HEK293 (cell line): ENCODE data around the gene CCNY.

Experiments used
- MEIS1 ChIP-seq: sonication (generic); formaldehyde crosslinking; IDR thresholded peaks from 2 replicates; pipeline ENCODE4 v1.8.1; 2022; ENCODE audit warnings: missing genetic modification reagents, mild to moderate bottlenecking, borderline replicate concordance
- ZNF366 ChIP-seq: fragments of 450-650 bp; formaldehyde crosslinking; conservative IDR thresholded peaks from 2 replicates; pipeline ENCODE4 v1.5.1; 2016; ENCODE audit warnings: missing biosample characterization, missing genetic modification characterization
- ZNF596 ChIP-seq: fragments of 450-650 bp; IDR thresholded peaks from 2 replicates; pipeline ENCODE4 v1.5.0; 2018; ENCODE audit warnings: missing biosample characterization, mild to moderate bottlenecking, missing genetic modification characterization, moderate library complexity
- ZNF626 ChIP-seq: fragments of 450-650 bp; sonication (Bioruptor Pico); formaldehyde crosslinking; IDR thresholded peaks from 2 replicates; pipeline ENCODE4 v1.5.1; 2018; ENCODE audit warnings: missing biosample characterization, missing genetic modification characterization, inconsistent platforms
- TF ChIP-seq, protein P1 (sequence below): fragments of 450-650 bp; formaldehyde crosslinking; IDR thresholded peaks from 2 replicates; pipeline ENCODE4 v1.5.1; 2016; ENCODE audit warnings: missing biosample characterization, missing genetic modification characterization
- TF ChIP-seq, protein P2 (sequence below): sonication (generic); formaldehyde crosslinking; IDR thresholded peaks from 2 replicates; pipeline ENCODE4 v1.8.1; 2022; ENCODE audit warnings: mild to moderate bottlenecking, moderate library complexity, missing genetic modification reagents

DNA sequence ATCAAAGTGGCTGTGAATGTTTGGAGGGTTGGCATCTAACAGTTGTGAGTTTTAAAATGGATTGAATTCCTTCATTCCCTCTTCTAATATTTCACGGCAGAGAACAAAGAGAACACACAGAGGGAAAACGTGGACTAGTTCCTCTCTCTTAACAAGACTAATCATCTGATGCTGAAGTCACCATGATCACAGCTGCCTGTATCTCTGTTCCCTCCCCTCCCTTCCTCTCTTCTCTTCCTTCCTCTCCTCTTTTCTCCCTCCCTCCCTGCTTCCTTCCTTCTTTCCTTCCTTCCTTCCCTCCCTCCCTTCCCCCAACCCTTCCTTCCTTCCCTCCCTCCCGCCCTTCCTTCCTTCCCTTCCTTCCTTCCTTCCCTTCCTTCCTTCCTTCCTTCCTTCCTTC is 258.8 kb downstream of the CCNY start:
- TF ChIP-seq, protein P1, sequence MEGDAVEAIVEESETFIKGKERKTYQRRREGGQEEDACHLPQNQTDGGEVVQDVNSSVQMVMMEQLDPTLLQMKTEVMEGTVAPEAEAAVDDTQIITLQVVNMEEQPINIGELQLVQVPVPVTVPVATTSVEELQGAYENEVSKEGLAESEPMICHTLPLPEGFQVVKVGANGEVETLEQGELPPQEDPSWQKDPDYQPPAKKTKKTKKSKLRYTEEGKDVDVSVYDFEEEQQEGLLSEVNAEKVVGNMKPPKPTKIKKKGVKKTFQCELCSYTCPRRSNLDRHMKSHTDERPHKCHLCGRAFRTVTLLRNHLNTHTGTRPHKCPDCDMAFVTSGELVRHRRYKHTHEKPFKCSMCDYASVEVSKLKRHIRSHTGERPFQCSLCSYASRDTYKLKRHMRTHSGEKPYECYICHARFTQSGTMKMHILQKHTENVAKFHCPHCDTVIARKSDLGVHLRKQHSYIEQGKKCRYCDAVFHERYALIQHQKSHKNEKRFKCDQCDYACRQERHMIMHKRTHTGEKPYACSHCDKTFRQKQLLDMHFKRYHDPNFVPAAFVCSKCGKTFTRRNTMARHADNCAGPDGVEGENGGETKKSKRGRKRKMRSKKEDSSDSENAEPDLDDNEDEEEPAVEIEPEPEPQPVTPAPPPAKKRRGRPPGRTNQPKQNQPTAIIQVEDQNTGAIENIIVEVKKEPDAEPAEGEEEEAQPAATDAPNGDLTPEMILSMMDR (tag by site-specific recombination) = no peak
- TF ChIP-seq ZNF626 (tag by site-specific recombination) = no peak
- TF ChIP-seq ZNF366 (tag by site-specific recombination) = no peak
- TF ChIP-seq ZNF596 = no peak
- TF ChIP-seq, protein P2, sequence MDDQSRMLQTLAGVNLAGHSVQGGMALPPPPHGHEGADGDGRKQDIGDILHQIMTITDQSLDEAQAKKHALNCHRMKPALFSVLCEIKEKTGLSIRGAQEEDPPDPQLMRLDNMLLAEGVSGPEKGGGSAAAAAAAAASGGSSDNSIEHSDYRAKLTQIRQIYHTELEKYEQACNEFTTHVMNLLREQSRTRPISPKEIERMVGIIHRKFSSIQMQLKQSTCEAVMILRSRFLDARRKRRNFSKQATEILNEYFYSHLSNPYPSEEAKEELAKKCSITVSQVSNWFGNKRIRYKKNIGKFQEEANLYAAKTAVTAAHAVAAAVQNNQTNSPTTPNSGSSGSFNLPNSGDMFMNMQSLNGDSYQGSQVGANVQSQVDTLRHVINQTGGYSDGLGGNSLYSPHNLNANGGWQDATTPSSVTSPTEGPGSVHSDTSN (CRISPR knock-in tag) = no peak
- TF ChIP-seq MEIS1 (CRISPR knock-in tag) = no peak
